ENCODE results near the gene ERGIC1.
A peak's percentile ranks its signal among the peaks of the same experiment; 100 is the strongest.

The ERGIC1 gene

DNA sequence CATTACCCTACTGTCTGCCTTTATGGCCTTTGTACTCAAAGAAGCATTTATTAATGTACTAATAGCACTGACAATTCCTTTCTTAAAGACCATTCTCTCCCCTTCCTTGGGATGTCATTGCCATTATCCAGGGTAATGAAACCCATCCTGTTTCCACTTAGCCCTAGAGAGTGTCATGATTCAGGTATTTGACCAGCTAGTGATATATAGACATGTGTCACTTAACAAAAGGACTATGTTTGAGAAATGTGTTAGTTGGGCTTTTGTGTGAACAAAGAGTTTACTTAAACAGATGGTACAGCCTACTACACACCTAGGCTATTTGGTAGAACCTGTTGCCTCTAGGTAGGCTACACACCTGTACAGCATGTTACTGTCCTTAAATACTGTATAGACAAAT is 151.5 kb downstream of the ERGIC1 start:
- peak; percentile 21 for DNase-seq (ENCODE audit: low read depth)

DNA sequence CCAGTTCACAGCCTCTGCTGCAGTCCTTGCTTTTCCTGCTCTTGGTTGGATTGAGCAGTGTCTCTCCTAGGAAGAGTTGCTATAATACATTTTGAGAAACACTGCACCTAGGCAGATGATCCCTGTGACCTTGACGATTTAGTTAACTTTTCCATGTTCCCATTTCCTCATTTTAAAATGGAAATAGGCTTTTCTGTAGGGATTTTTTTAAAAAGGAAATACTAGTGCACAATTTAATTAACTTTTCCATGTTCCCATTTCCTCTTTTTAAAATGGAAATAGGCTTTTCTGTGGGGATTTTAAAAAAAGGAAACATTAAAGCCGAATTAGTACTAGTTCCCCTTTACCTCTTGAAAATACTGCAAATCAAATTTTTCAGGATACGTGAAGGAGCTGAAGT is 154.2 kb downstream of the ERGIC1 start:
- no peak for DNase-seq (ENCODE audit: low read depth)

DNA sequence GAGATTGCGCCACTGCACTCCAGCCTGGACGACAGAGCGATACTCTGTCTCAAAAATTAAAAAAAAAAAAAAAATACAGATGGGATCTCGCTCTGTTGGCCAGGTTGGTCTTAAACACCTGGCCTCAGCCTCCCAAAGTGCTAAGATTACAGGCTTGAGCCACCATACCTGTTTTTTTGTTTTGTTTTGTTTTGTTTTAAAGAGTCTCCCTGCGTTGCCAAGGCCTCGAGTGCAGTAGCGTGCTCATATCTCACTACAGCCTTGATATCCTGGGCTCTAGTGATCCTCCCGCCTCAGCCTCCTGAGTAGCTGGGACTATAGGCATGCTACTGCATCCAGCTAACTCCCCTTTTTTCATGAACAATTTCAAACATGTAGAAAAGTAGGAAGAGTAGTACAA is 156.7 kb downstream of the ERGIC1 start:
- no peak for DNase-seq (ENCODE audit: low read depth)

DNA sequence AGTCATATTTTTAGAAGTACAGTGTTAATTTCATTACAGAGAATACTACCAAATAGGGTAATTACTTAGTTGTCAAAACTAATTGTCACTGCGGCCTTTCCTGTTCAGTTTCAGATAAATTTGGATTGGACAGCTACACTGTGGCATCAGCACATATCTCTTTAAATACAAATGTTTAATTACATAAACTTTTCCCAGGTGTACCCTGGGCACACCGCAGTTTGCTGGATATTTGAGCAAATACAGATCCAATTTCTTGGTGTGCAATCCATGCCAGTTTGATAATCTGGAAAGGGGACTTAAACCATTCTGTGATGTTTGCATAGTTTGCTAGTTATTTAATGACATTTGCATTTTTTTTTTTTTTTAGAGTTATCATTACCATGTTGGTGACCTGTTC is 160.4 kb downstream of the ERGIC1 start:
- DNase-seq (ENCODE audit: low read depth) = no peak

DNA sequence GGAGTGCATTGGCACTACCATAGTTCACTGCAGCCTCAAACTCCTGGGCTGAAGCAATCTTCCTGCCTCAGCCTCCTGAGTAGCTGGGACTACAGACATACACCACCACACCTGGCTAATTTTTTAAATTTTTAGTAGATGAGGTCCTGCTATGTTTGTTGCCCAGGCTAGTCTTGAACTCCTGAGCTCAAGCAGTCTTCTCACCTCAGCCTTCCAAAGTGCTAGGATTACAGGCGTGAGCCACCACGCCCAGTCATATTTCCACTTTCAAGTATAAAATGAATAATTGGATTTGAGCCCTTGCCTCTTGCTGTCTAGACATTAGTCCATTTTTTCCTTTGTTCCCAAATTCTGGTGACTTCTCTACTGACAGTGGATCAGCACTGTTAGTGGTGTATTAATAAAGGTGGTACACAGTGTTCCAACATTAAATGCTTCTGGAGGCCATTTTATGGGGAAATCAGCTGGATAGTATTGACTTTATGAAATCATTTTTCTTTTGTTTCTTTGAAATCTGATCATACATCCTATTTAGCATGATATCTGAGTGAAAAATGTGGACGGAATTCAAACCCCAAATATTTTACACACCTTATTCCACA is 165.4 kb downstream of the ERGIC1 start:
- no peak for DNase-seq (ENCODE audit: low read depth)

DNA sequence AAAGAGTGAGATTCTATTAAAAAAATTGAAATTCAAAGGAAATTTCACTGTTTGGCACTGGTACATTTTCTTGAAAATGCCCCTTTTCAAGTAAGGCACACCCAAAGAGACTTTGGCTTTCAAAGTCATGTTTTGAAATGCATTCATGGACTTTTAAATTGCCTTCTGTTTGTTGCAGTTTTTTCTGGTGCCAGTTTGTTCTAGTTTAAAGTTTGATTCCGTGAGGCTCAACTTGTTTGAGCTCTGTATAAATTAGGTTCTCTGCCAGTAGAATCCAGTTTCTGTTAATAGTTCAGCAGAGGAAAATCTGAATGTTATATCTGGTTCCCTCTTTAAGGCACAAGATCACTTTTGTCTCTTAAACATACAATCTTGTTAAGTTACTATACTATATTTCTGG is 165.9 kb downstream of the ERGIC1 start:
- no peak for DNase-seq (ENCODE audit: low read depth)

DNA sequence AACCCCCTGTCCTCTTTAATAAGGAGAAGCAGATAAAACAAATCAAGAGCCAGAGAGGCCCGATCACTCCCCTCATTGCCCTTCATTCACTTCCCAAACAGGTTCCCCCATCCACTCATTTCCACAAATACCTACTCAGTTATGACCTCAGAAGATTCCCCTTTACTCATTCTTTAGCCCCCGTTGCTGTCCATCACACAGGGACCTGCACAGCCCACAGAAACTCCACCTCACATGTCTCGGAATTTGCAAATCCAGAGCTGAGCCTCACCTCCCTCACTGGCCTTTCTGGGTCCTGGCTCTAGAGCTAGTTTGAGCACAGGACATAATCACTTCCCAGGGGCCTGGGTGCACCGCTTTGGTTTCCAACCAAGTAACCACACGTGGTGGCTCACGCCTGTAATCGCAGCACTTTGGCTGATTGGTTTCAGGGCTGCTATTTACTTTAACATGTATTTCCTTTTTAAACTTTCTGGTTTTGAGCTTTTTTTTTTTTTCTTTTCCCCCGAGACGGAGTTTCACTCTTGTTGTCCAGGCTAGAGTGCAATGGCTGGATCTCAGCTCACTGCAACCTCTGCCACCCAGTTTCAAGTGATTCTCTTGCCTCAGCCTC is 167.3 kb downstream of the ERGIC1 start:
- DNase-seq (ENCODE audit: low read depth) = no peak
